NCI-H2196 (cell line): ENCODE data around the gene LILRA6.
"Not testable (repeated sequence)": the region's sequence is repeated elsewhere in the genome, so short reads cannot be mapped to it uniquely, and the experiment has no call there.

Source experiments
- DNase-seq: peaks from one replicate; lab custom pipeline; 2025; ENCODE audit not compliant: unreplicated experiment; lab: John Stamatoyannopoulos, UW

The LILRA6 gene

DNA sequence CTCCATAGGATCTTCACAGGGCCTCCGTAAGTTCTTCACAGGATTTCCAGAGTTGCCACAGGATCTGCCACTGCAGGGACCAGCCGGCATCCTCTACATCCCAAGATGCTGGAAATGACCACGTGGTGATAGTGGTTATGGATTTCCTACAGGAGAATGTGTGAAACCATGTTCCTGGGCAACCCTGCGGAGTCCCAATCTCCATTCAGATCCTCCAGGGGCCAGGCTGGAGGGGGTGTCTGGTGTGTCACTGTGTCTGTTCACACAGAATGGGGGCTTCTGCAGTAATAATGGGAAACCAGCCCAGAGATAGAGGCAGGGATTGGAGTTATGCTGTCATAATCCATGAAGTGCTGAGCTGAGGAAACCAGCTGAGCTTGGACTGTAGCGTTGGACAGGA lies 8.6 kb downstream of the LILRA6 start:
- DNase-seq: no peak

GRCh38 chr19:54231077-54231931 lies 11.3 kb downstream of the LILRA6 start:
- peak; percentile 92 for DNase-seq

DNA sequence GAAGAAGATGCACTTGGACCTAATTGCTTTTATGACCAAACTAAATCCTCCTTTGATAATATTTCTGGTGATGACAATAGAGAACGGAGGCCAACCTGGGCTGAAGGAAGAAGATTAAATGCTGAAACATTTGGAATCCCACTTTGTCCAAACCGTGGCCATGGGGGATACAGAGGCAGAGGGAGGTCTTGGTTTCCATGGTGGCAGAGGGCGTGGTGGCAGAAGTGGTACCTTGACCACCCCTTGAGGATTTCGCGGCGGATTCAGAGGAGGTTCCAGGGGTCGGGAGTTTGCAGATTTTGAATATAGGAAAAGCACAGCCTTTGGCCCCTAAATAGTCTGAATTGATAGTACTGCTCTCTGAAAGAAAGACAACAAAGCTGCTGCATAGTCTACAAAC lies 12.6 kb downstream of the LILRA6 start:
- DNase-seq: no peak

DNA sequence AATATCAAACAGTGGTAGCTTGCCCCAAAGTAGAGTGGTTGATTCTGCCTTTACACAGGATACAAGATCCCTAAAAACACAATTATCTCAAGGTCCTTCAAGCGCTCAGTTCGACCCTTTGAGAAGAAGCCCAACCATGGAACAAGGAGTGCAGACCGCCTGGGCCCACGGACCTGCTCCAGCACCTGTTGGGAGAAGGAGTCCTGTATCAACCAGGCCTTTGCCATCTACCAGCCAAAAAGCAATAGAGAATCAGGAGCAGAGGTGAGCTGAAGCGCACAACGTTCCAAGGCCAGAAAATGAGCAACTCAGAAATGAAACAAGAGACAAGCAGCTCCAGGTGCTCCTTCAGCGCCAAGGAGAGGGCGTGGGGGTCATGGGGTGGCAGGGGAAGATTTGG lies 13.4 kb downstream of the LILRA6 start:
- no peak for DNase-seq

- DNase-seq: not testable (repeated sequence)
These were observed 18.0 kb downstream of the LILRA6 start for GRCh38 chr19:54224619-54225018.

DNA sequence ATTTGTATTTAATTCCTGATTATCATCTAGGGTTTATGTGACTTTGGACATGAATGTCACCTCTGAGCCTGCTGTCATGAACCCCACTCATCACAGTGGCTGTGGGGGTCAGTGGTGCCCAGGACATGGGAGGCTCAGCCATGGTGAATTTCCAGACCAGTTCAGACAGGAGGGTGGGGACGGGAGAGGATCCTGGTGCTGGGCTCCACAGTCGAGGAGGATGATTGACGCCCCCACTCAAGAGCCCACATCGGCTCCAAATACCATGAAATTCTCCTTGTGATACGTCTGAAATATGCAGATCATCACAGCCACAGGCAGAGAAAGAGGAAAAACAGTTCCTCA lies 18.7 kb downstream of the LILRA6 start:
- not testable (repeated sequence) for DNase-seq

- DNase-seq: not testable (repeated sequence)
These were observed 19.2 kb downstream of the LILRA6 start for GRCh38 chr19:54223277-54223936.

DNA sequence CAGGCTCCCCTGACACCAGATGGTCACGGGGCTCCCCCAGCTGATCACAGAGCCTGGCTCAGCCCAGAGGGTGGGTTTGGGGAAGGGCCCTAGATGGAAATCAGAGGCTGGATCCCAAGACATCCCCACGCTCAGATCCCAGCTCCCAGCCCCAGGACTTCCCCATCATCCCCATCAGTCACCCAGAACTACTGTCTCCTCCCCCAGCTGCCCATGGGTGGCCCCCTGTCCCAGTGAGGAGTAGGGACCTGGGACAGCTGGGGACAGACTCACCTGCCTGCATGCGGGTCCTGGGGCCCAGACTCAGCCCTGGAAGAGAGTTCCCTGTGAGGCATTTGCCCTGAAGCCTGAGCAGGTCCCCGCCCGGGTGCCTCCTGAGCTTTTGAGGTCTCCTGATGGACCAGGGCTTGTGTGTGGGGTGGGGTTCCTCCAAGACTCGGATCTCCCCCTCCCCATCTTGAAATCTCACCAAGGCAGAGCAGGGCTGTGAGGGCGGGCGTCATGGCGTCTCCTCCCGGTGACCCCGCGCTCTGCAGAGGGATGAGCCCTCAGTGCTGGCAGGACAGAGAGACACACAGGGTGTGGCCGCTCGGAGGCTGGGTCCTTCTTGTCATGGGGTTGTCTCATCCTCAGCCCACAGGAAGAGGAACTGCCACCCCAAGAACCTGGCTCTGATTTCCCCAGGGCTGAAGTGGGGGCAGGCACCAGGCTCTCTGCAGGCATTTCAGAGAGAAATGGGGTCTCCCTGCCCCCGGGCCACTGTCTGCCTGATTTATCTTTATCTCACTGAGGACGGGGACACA lies 19.9 kb downstream of the LILRA6 start, which contains the start of gene LILRB3:
Gene LILRB3 (minus strand): TSS at position 534 of the 803 bp plus-strand sequence. CDS start 31 bp downstream, at position 503.
- DNase-seq: not testable (repeated sequence)

DNA sequence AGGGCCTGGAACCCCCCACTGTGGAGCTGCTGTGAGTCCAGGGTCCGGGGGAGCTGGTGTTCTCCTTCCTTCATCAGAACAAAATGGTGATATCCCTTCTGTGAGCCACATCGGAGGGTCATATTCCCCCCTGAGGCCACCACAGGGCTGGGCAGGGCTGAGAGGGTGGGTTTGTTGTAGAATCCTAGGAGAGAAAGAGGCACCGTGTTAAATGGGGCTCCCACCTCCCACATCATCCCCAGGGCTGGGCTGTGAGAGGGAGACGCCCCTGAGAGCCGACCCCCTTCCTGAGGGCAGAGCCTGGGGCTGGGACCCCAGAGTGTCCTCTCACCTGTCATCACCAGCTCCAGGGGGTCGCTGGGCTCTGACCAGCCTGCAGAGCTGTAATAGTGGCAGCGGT lies 20.6 kb downstream of the LILRA6 start:
- not testable (repeated sequence) for DNase-seq

DNA sequence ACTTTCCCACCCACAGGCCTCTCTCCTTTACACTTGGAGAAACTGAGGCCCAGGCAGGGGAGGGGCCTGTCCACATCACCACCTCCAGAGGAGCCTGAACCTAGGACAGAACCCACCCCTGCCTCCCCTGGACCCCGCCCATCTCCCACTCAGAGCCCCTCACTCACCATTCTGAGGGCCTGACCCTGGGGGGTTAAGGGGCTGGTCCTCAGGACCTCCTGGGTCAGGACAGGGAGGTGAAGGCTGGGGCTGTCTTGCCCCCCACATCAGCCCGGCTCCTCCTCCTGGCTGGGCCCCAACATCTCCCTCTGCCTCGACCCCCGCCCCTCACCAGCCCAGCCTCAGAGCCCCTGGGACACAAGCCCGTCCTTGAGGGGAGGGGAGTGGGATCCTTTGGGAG lies 22.9 kb downstream of the LILRA6 start:
- not testable (repeated sequence) for DNase-seq

DNA sequence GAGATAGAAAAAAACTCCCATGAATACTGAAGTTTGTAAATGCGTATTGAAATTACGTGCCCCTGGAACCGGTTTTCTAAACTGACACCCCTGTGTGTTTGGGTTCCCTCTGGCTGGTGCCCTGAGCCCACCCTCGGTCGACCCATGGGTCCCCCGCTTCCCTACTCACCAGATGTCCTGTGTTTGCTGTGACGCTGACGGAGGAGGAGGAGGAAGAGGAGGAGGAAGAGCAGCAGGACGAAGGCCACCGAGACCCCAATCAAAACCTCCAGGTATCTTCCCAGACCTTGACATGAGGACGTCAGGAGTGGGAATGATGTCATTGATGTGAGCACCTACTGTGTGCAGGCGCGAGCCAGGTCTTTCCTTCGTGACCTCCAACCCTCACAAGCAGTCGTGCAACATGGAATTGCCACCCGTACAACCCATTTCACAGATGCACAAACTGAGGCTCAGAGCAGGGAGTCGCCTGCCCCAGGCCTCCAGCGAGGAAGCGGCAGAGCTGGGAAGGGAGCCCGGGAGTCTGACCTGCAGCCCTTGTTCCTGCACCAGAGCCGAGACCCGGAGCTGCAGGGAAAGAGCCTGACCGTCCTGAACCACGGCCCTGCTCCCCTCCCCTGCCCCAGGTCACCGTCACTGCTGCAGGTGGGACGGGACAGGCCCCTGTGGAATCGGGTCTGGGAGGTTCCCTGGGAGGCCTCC lies 23.5 kb downstream of the LILRA6 start:
- no peak for DNase-seq

DNA sequence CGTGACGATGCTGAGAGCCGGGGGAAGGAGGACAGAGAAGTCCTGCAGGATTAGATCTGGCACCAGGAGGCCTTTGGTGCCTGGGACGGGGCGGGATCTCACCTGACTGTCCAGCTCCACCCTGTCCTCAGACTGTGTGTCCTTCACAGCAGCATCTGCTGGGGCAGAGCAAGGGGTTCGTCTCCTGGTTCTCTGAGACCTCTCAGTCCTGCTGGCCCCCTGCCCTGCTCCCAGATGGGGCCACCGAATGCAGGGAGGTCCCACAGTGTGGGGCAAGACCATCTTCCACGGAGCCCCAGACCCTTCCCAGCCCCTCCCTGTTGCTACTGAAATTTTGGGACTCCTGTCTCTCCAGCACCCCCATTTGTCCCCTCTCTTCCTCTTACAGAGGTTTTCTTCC lies 24.3 kb downstream of the LILRA6 start:
- DNase-seq: no peak

DNA sequence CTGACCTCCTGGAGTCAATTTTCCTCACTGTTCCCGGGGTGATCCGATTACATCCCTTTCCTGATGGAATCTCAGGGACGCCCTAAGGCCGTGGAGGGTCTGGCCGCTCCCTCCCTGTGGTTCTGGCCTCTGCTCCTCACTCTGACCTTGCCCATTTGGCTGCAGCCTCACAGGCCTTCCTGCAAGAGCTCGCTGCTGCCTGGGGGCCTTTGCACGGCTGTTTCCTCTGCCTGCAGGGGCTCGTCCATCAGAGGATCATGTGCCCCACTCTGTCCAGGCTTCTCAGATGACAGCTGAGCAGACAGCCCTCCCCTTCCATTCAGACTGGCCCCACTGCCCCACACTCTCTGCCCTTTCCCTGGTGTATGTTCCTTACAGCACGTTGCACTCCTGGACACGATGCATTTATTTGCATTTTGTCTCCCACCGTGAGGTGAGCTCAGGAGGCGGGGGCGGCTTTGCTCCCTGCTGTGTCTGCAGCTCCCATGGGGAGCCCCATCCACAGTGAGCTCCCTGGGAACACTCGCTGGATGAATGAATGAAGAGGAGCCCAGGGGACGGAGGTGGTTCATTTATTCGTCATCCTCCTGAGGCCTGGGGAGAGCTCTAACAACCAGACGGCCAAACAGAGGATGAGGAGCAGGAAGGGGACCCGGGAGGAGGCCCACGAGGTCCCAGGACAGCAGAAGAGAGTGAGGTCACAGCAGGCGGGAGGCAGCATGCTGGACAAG lies 24.9 kb downstream of the LILRA6 start:
- not testable (repeated sequence) for DNase-seq

GRCh38 chr19:54216869-54217268 lies 25.7 kb downstream of the LILRA6 start:
- DNase-seq: no peak

- not testable (repeated sequence) for DNase-seq
These were observed 27.9 kb downstream of the LILRA6 start for GRCh38 chr19:54214734-54215133.

DNA sequence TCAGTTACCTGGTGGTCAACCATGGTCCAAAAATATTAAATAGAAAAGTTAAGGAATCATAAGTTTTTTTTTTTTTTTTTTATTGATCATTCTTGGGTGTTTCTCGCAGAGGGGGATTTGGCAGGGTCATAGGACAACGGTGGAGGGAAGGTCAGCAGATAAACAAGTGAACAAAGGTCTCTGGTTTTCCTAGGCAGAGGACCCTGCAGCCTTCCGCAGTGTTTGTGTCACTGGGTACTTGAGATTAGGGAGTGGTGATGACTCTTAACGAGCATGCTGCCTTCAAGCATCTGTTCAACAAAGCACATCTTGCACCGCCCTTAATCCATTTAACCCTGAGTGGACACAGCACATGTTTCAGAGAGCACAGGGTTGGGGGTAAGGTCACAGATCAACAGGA lies 28.4 kb downstream of the LILRA6 start:
- DNase-seq: not testable (repeated sequence)

- DNase-seq: no peak
These were observed 31.4 kb downstream of the LILRA6 start for GRCh38 chr19:54211235-54211634.

DNA sequence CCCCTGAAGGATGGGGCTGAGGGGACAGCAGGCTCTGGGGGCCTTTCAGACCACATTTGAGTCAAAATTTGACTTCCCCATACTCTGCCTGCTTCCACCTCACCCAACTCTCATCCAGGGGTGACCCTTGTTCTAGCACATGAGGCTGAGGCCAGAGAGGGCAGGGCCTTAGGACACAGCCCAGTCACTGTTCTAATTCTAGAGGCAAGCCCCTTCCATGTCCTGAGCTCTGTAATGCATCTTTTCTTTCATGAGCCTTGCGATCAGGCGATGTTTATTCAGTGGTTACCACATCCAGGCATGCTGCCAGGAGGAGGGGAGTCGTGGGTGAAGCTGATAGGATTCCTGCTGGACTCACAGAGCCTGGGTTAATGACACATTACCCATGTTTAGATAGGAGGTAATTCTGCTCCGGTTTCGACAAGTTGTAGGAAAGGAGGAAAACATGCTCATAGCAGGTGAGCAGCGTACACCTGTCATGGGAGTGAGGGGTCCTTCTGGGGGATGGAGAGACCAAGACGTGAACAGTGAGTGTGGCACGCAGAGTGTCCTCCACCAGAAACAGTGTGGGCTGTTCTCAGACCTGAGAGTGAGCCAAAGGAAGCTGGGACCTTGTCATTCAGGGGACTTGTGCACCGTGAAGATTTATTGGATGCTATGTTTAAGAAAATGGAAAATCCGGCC lies 32.6 kb downstream of the LILRA6 start:
- DNase-seq: peak; percentile 96

- no peak for DNase-seq
These were observed 33.4 kb downstream of the LILRA6 start for GRCh38 chr19:54209058-54209810.
